ENCODE results near the gene AKAP1. TPM values are rescaled to one million over a fixed set of nuclear protein-coding genes. Genes with fewer than 3 reads are reported as not detected.

The AKAP1 gene
- total RNA-seq, 4 donors from 2014 or later: 23.3 to 62.4 (median 32.0) TPM

- no peak for TF ChIP-seq CTCF (IDR thresholded peaks at IDR 0.05)
- TF ChIP-seq POLR2A (IDR thresholded peaks at IDR 0.05): no peak
- TF ChIP-seq EP300 (IDR thresholded peaks at IDR 0.05): no peak
- Histone ChIP-seq H3K4me3 (no peak overlapping the region), H3K36me3 (no peaks in the 10 kb centered on the region), H3K27me3 (peaks cover 0 to 47% of the 10 kb centered on the region in 2 donors), H3K4me1 (peaks cover 0 to 20% (median 3%) of the 10 kb centered on the region in 4 donors), H3K27ac (no peak overlapping the region), H3K9me3 (no peaks in the 10 kb centered on the region)
- no peak for DNase-seq (ENCODE audit: low spot score in 2 of 2)
- WGBS, 2 donors: 79 to 86% methylated on average over 2 of the region's 2 CpGs
Observed at GRCh38 chr17:57040571-57040970, 44.5 kb upstream of the AKAP1 start.

GRCh38 chr17:57043276-57043675 is 41.8 kb upstream of the AKAP1 start:
- Histone ChIP-seq H3K36me3 (no peaks in the 10 kb centered on the region), H3K9me3 (no peaks in the 10 kb centered on the region), H3K27ac (no peak overlapping the region), H3K4me3 (no peak overlapping the region), H3K4me1 (peaks cover 0 to 18% (median 6%) of the 10 kb centered on the region in 4 donors), H3K27me3 (peaks cover 0 to 52% of the 10 kb centered on the region in 2 donors)
- no peak for TF ChIP-seq POLR2A (IDR thresholded peaks at IDR 0.05)
- TF ChIP-seq CTCF (IDR thresholded peaks at IDR 0.05): no peak
- TF ChIP-seq EP300 (IDR thresholded peaks at IDR 0.05): no peak
- 71 to 81% methylated on average over 4 of the region's 4 CpGs for WGBS, 2 donors
- DNase-seq (ENCODE audit: low spot score in 2 of 2): no peak

GRCh38 chr17:57044976-57045867 is 39.8 kb upstream of the AKAP1 start:
- DNase-seq (ENCODE audit: low spot score in 2 of 2): no peak
- TF ChIP-seq EP300 (IDR thresholded peaks at IDR 0.05) (no peak), CTCF (IDR thresholded peaks at IDR 0.05) (no peak), POLR2A (IDR thresholded peaks at IDR 0.05) (no peak)
- 24 to 37% methylated on average over 47 to 49 of the region's 49 CpGs for WGBS, 2 donors
- H3K4me3 ChIP-seq: peak overlapping the region in 2 of 4 donors; percentile 40 to 43
- no peaks in the 10 kb centered on the region for H3K36me3 ChIP-seq
- H3K27me3 ChIP-seq: peaks cover 0 to 43% of the 10 kb centered on the region in 2 donors
- H3K27ac ChIP-seq: no peak overlapping the region
- H3K4me1 ChIP-seq: peaks cover 0 to 18% (median 6%) of the 10 kb centered on the region in 4 donors
- H3K9me3 ChIP-seq: no peaks in the 10 kb centered on the region

GRCh38 chr17:57045868-57046704 is 39.0 kb upstream of the AKAP1 start:
- DNase-seq (ENCODE audit: low spot score in 2 of 2): no peak
- Histone ChIP-seq H3K27ac (no peak overlapping the region), H3K9me3 (no peaks in the 10 kb centered on the region), H3K4me3 (peak overlapping the region in 2 of 4 donors; percentile 40 to 43), H3K36me3 (no peaks in the 10 kb centered on the region), H3K4me1 (peaks cover 0 to 18% (median 6%) of the 10 kb centered on the region in 4 donors), H3K27me3 (peaks cover 0 to 38% of the 10 kb centered on the region in 2 donors)
- WGBS, 2 donors: 15 to 30% methylated on average over 32 to 49 of the region's 69 CpGs
- TF ChIP-seq POLR2A (IDR thresholded peaks at IDR 0.05) (no peak), EP300 (IDR thresholded peaks at IDR 0.05) (no peak), CTCF (IDR thresholded peaks at IDR 0.05) (no peak)
